GM21528 (cell line): ENCODE results near the gene ETV2.
"Not testable (repeated sequence)": the region's sequence is repeated elsewhere in the genome, so short reads cannot be mapped to it uniquely, and the experiment has no call there.

Experiments
- ATAC-seq: cut with Tn5 transposase; IDR thresholded peaks from one replicate; pipeline ENCODE4 v1.9.1; 2021; ENCODE audit warnings: mild to moderate bottlenecking, moderate library complexity; ENCODE audit not compliant: unreplicated experiment, low FRiP score

The ETV2 gene

GRCh38 chr19:35654828-35655227 lies 13.3 kb downstream of the ETV2 start:
- not testable (repeated sequence) for ATAC-seq

DNA sequence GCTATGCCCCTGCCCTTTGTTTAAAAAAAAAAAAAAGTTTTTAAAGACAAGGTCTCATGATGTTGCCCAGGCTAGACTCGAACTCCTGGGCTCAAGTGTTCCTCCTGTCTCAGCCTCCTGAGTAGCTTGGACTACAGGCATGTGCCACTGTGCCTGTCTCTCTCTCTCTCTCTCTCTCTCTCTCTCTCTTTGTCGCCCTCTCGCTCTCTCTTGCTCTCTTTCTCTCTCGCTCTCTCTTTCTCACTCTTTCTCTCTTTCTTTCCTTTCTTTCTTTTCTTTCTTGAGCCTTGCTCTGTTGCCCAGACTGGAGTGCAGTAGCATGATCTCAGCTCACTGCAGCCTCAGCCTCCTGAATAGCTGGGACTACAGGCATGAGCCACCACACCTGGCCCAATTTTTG lies 14.1 kb downstream of the ETV2 start:
- ATAC-seq = no peak

DNA sequence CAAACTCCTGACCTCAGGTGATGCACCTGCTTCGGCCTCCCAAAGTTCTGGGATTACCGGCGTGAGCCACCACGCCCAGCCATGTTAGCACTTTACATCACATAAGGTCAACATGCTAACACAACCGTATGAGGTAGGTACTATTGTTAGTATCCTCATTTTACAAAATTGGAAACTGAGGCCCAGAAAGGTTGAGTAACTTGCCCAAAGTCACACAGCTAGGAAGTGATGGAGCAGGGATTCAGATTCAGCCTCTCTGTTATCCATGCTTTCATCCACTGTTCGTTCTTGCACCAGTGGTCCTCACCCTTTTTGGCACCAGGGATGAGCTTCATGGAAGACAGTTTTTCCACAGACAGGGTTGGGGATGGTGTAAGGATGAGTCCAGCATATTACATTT lies 15.2 kb downstream of the ETV2 start:
- ATAC-seq = no peak

DNA sequence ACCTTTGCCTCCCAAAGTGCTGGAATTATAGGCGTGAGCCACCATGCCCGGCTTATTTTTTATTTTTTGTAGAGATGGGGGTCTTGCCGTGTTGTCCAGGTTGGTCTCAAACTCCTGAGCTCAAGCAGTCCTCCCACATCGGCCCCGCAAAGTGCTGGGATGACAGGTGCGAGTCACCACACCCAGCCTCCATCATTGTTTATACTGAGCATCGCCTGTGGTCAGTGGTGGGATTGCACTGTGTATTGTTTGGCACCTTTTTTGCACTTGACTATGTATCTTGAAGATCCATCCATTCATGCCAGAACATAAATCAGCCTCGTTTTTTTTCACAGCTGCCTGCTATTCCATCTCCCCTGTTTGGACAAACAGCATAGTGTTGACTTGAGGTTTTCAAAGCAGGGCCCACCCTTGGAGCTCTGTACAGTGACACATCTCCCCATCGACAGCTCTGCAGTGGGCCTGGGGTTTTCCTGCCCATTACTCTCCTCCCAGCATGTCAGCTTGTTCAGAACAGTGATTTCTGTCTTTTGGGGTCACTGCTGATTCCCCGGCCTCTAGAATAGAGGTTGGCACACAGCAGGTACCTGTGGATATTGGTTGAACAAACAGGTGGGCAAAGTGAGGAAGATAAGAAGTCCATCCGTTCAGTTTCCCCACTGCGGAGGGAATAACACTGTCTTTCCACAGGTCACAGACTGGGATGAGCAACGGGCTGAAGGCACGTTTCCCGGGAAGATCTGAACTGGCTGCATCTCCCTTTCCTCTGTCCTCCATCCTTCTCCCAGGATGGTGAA lies 16.6 kb downstream of the ETV2 start:
- ATAC-seq = no peak

DNA sequence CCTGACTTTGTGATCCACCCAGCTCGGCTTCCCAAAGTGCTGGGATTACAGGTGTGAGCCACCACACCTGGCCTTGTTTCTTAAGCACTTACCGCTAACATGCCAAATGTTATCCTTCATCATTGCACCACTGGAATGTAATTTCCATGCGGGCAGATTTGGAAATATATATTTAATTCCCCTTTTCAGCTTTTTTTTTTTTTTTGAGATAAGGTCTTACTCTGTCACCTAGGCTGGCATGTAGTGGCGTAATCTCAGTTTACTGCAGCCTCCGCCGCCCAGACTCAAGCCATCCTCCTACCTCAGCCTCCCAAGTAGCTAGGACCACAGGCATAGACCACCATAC lies 20.4 kb downstream of the ETV2 start:
- ATAC-seq = no peak

GRCh38 chr19:35663981-35664380 lies 22.4 kb downstream of the ETV2 start:
- ATAC-seq = no peak

GRCh38 chr19:35665157-35665556 lies 23.6 kb downstream of the ETV2 start:
- no peak for ATAC-seq

GRCh38 chr19:35665604-35666003 lies 24.1 kb downstream of the ETV2 start:
- ATAC-seq = no peak

GRCh38 chr19:35666251-35666913 lies 24.8 kb downstream of the ETV2 start, which contains the start of gene UPK1A:
UPK1A (plus strand) TSS chr19:35666517; CDS start chr19:35666813, 296 bp downstream.
- ATAC-seq = no peak

DNA sequence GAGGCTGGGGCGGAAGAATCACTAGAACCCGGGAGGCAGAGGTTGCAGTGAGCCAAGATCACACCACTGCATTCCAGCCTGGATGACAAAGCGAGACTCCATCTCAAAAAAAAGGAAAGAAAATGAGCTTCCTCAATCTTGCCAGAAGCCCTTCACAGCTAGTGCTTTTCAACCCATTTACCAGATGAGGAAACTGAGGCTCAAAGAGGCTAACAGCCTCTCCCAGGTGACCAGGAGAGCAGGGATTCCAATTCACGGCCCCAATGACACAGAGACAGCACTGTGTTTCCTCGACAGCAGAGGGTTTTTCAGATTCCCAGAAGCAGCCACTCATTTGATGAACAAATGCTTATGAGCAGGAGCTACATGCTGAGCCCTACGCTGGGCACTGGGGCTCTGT lies 28.0 kb downstream of the ETV2 start:
- ATAC-seq = no peak

DNA sequence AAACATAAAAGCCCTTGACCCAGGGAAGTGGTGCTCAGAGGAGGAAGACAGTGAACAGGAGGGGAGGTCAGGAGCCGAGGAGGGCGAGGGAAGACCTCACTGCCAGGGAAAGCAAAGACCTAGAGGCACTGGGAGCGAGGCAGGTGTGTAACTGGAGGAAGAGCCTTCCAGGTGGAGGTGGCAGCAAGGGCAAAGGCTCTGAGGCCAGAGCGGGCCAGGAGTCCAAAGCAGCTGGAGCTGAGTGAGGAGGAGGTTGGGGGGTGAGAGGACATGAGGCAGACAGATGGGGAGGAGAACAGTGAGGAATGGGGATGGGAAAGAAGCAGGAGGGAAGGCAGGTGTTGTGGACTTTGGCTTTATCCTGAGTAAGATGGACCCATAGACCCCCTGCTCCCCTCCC lies 28.4 kb downstream of the ETV2 start:
- ATAC-seq = no peak

DNA sequence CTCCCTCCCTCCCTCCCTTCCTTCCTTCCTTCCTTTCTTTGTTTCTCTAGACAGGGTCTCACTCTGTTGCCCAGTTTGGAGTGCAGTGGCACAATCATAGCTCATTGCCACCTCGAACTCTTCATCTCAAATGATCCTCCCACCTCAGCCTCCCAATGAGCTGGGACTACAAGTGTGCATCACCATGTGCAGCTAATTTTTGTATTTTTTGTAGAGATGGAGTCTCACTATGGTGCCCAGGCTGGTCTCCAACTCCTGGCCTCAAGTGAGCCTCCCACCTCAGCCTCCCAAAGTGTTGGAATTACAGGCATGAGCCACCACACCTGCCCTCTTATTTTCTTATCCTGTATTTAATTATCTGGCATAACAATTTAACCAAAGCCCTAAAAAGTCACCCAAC lies 29.1 kb downstream of the ETV2 start:
- ATAC-seq = no peak

- ATAC-seq = no peak
Measured at GRCh38 chr19:35671818-35672217, 30.3 kb downstream of the ETV2 start.

- no peak for ATAC-seq
Measured at GRCh38 chr19:35673121-35673804, 31.7 kb downstream of the ETV2 start.

- no peak for ATAC-seq
Measured at GRCh38 chr19:35675589-35676140, 34.1 kb downstream of the ETV2 start.

GRCh38 chr19:35689836-35690235 lies 48.3 kb downstream of the ETV2 start:
- no peak for ATAC-seq

DNA sequence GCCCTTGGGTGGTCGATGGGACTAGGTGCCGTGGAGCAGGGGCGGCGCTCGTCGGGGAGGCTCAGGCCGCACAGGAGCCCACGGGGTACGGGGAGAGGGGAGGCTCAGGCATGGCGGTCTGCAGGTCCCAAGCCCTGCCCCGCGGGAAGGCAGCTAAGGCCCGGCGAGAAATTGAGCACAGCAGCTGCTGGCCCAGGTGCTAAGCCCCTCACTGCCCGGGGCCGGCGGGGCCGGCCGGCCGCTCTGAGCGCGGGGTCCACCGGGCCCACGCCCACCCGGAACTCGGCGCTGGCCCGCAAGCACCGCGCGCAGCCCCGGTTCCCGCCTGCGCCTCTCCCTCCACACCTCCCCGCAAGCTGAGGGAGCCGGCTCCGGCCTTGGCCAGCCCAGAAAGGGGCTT lies 49.6 kb downstream of the ETV2 start:
- not testable (repeated sequence) for ATAC-seq

GRCh38 chr19:35692010-35692409 lies 50.5 kb downstream of the ETV2 start:
- no peak for ATAC-seq

GRCh38 chr19:35693422-35693821 lies 51.9 kb downstream of the ETV2 start:
- no peak for ATAC-seq

DNA sequence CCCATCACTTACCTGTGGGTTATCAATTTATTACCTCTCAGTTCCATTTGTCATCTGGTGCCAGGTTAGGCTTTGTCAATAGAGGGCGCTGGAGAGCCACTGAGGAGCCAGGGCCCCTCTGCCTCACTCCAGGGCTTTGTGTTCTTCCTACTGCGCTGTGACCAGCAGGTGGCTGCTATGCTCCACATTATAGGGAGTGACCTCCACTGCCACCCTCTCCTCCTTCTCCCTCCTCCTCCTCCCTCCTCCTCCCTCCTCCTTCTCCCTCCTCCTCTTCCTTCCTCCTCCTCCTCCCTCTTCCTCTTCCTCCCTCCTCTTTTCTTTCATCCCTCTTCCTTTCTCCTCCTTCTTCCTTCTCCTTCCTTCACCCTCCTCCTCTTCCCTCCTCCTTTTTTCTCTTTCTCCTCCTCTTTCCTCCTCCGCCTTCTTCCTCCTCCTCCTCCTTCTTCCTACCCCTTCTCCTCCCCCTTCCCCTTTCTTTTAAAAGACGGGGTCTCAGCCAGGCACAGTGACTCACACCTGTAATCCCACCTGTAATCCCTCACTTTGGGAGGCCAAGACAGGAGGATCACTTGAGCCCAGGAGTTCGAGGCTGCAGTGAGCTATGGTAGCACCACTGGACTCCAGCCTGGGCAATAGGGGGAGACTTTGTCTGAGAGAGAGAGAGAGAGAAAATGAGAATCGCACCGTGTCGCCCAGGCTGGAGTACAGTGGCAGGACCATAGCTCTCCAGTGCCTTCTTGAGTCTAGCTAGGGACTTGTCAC lies 52.5 kb downstream of the ETV2 start:
- ATAC-seq = no peak
